Measurements from ENCODE around the gene IPPK. TPM values are rescaled to one million over a fixed set of nuclear protein-coding genes. Genes with fewer than 3 reads are reported as not detected.
"Not testable (repeated sequence)": the region's sequence is repeated elsewhere in the genome, so short reads cannot be mapped to it uniquely, and the experiment has no call there.

The IPPK gene
- total RNA-seq, 1 donor from 2014 or later, result 8.1 TPM

GRCh38 chr9:92589923-92590322 is 80.0 kb downstream of the IPPK start:
- no peak overlapping the region for H3K4me3 Mint-ChIP-seq
- H3K4me1 Mint-ChIP-seq (ENCODE audit: unreplicated experiment), result peaks cover 4% of the 10 kb centered on the region
- DNase-seq (ENCODE audit: extremely low spot score, unreplicated experiment), result no peak
- H3K9me3 Mint-ChIP-seq, result peaks cover 5% of the 10 kb centered on the region
- peak overlapping the region; percentile 57 for H3K27ac Mint-ChIP-seq
- no peak for TF ChIP-seq CTCF (conservative IDR thresholded peaks at IDR 0.05)
- H3K36me3 Mint-ChIP-seq, result no peaks in the 10 kb centered on the region
- no peaks in the 10 kb centered on the region for H3K27me3 Mint-ChIP-seq

GRCh38 chr9:92576175-92576574 is 93.8 kb downstream of the IPPK start:
- Mint-ChIP-seq H3K36me3 (no peaks in the 10 kb centered on the region), H3K27ac (no peak overlapping the region), H3K27me3 (no peaks in the 10 kb centered on the region), H3K9me3 (no peaks in the 10 kb centered on the region), H3K4me3 (no peak overlapping the region), H3K4me1 (ENCODE audit: unreplicated experiment) (no peaks in the 10 kb centered on the region)
- TF ChIP-seq CTCF (conservative IDR thresholded peaks at IDR 0.05), result no peak
- no peak for DNase-seq (ENCODE audit: extremely low spot score, unreplicated experiment)

GRCh38 chr9:92573612-92574011 is 96.3 kb downstream of the IPPK start:
- not testable (repeated sequence) for H3K27me3 Mint-ChIP-seq; H3K36me3 Mint-ChIP-seq; H3K27ac Mint-ChIP-seq; H3K9me3 Mint-ChIP-seq; DNase-seq (ENCODE audit: extremely low spot score, unreplicated experiment); H3K4me1 Mint-ChIP-seq (ENCODE audit: unreplicated experiment); H3K4me3 Mint-ChIP-seq

GRCh38 chr9:92571871-92572270 is 98.1 kb downstream of the IPPK start:
- not testable (repeated sequence) for H3K9me3 Mint-ChIP-seq; DNase-seq (ENCODE audit: extremely low spot score, unreplicated experiment); H3K4me1 Mint-ChIP-seq (ENCODE audit: unreplicated experiment); H3K27ac Mint-ChIP-seq; H3K36me3 Mint-ChIP-seq; H3K4me3 Mint-ChIP-seq; H3K27me3 Mint-ChIP-seq

- Mint-ChIP-seq H3K4me3 (no peak overlapping the region), H3K4me1 (ENCODE audit: unreplicated experiment) (peaks cover 8% of the 10 kb centered on the region), H3K27me3 (no peaks in the 10 kb centered on the region), H3K36me3 (no peaks in the 10 kb centered on the region), H3K9me3 (no peaks in the 10 kb centered on the region), H3K27ac (no peak overlapping the region)
- TF ChIP-seq CTCF (conservative IDR thresholded peaks at IDR 0.05), result no peak
- no peak for DNase-seq (ENCODE audit: extremely low spot score, unreplicated experiment)
Measured at GRCh38 chr9:92564982-92565381, 104.9 kb downstream of the IPPK start.

GRCh38 chr9:92564504-92564903 is 105.4 kb downstream of the IPPK start:
- H3K4me1 Mint-ChIP-seq (ENCODE audit: unreplicated experiment), result peaks cover 8% of the 10 kb centered on the region
- H3K36me3 Mint-ChIP-seq, result no peaks in the 10 kb centered on the region
- H3K9me3 Mint-ChIP-seq, result no peaks in the 10 kb centered on the region
- TF ChIP-seq CTCF (conservative IDR thresholded peaks at IDR 0.05), result no peak
- DNase-seq (ENCODE audit: extremely low spot score, unreplicated experiment), result no peak
- H3K27me3 Mint-ChIP-seq, result no peaks in the 10 kb centered on the region
- no peak overlapping the region for H3K27ac Mint-ChIP-seq
- no peak overlapping the region for H3K4me3 Mint-ChIP-seq

Other genes starting within 250 kb of the IPPK start
- not detected in 2 replicates for gene OMD, start 245.7 kb downstream of the IPPK start, total RNA-seq (ENCODE audit: low replicate concordance)
- gene ASPN, start 187.6 kb downstream of the IPPK start, total RNA-seq (ENCODE audit: low replicate concordance), result 1.3 TPM in 1 of 2 replicates, not detected in the other
- gene ECM2, start 134.1 kb downstream of the IPPK start, total RNA-seq (ENCODE audit: low replicate concordance), result 0.24 and 0.51 TPM in 2 replicates
- 26.8 and 28.6 TPM in 2 replicates for gene BICD2, start 94.7 kb upstream of the IPPK start, total RNA-seq (ENCODE audit: low replicate concordance)
- 8.8 and 12.3 TPM in 2 replicates for gene ZNF484, start 207.9 kb upstream of the IPPK start, total RNA-seq (ENCODE audit: low replicate concordance)

Data from type B pancreatic cell (in vitro differentiated cells).